Sciatic nerve (tissue), 2 donors: ENCODE results near the gene SLC25A33. TPM values are rescaled to one million over a fixed set of nuclear protein-coding genes. Genes with fewer than 3 reads are reported as not detected.
A peak's percentile ranks its signal among the peaks of the same experiment; 100 is the strongest.

Experiments
- ATAC-seq: fragments of 200-7000 bp; cut with Tn5 transposase; one replicate; pipeline ENCODE4 v1.9.1; 2020; ENCODE audit warnings: mild to moderate bottlenecking, moderate library complexity
- DNase-seq: peaks from one replicate; pipeline ENCODE4 v3.0.0-alpha.2; 2020; ENCODE audit warnings: low spot score
- intact Hi-C: fragments of 100-400 bp; cut with DNase I; formaldehyde crosslinking; loops from one replicate; pipeline ENCODE4 v1.14.2; 2022
- total RNA-seq: library from RNA; stranded (reverse); fragmentation: NEBNext Ultra II Directional; extraction: Animal tissue kit (Norgen Biotek cat#: 25700); gene quantifications from one replicate; pipeline ENCODE4 v1.2.1, GENCODE V29; 2021
- donor health status: DM: no; HTN: no; CAD: no.
- donor health status: DM: no; HTN: no; CAD: no.

Gene SLC25A33
- total RNA-seq, 1 donor from 2014 or later = 2.9 TPM

- no peak for DNase-seq
- intact Hi-C loops = no loop called here
- ATAC-seq = no peak
Observed at GRCh38 chr1:9595968-9596340, 56.7 kb downstream of the SLC25A33 start.

GRCh38 chr1:9596415-9597123 is 57.3 kb downstream of the SLC25A33 start:
- DNase-seq = no peak
- intact Hi-C loops = no loop called here
- peak; percentile 5 for ATAC-seq

GRCh38 chr1:9597361-9598315 is 58.4 kb downstream of the SLC25A33 start:
- intact Hi-C loops = no loop called here
- ATAC-seq (no peak), DNase-seq (no peak)

GRCh38 chr1:9598316-9598700 is 59.0 kb downstream of the SLC25A33 start:
- intact Hi-C loops = no loop called here
- DNase-seq (no peak), ATAC-seq (no peak)

- no peak for ATAC-seq
- intact Hi-C loops = no loop called here
Observed at GRCh38 chr1:9599741-9600140, 60.5 kb downstream of the SLC25A33 start.

GRCh38 chr1:9600861-9601834 is 61.9 kb downstream of the SLC25A33 start:
- intact Hi-C loops = no loop called here
- DNase-seq = no peak
- ATAC-seq = no peak

More at GRCh38 chr1:9599741-9600140, 60.5 kb downstream of the SLC25A33 start:
- DNase-seq = no peak

GRCh38 chr1:9601942-9602793 is 62.9 kb downstream of the SLC25A33 start:
- ATAC-seq = no peak
- intact Hi-C loops = no loop called here
- no peak for DNase-seq

- intact Hi-C loops = no loop called here
- ATAC-seq = peak; percentile 16
- no peak for DNase-seq
Observed at GRCh38 chr1:9602794-9603167, 63.5 kb downstream of the SLC25A33 start.

- ATAC-seq (no peak), DNase-seq (no peak)
- intact Hi-C loops = no loop called here
Observed at GRCh38 chr1:9603307-9603706, 64.0 kb downstream of the SLC25A33 start.

GRCh38 chr1:9603766-9604753 is 64.8 kb downstream of the SLC25A33 start:
- no peak for ATAC-seq
- no peak for DNase-seq
- intact Hi-C loops = no loop called here

- DNase-seq (no peak), ATAC-seq (no peak)
- intact Hi-C loops = no loop called here
Observed at GRCh38 chr1:9604836-9605235, 65.6 kb downstream of the SLC25A33 start.

GRCh38 chr1:9605946-9606455 is 66.7 kb downstream of the SLC25A33 start:
- DNase-seq (no peak), ATAC-seq (no peak)
- intact Hi-C loops = no loop called here

- intact Hi-C loops = no loop called here
- no peak for ATAC-seq
- DNase-seq = no peak
Observed at GRCh38 chr1:9606458-9606857, 67.2 kb downstream of the SLC25A33 start.

- ATAC-seq (no peak), DNase-seq (no peak)
- intact Hi-C loops = no loop called here
Observed at GRCh38 chr1:9606948-9607347, 67.7 kb downstream of the SLC25A33 start.

- DNase-seq = peak; percentile 48
- intact Hi-C loops = no loop called here
- ATAC-seq = no peak
Observed at GRCh38 chr1:9607352-9607751, 68.1 kb downstream of the SLC25A33 start.

GRCh38 chr1:9609998-9610397 is 70.7 kb downstream of the SLC25A33 start:
- DNase-seq = no peak
- no peak for ATAC-seq
- intact Hi-C loops = no loop called here

GRCh38 chr1:9610548-9610947 is 71.3 kb downstream of the SLC25A33 start:
- ATAC-seq (no peak), DNase-seq (no peak)
- intact Hi-C loops = no loop called here
